ENCODE results near the gene HS6ST2. TPM values are rescaled to one million over a fixed set of nuclear protein-coding genes. Genes with fewer than 3 reads are reported as not detected.

The HS6ST2 gene
- total and polyA plus RNA-seq, 9 of the 15 experiments (the other 6 are each of a cell fraction or from before 2014, with no cell fraction given) = not detected

GRCh38 chrX:132622130-132622529, 336.3 kb downstream of the HS6ST2 start:
- H4K20me1 ChIP-seq (replicated peaks; ENCODE audit: control insufficient read depth, insufficient read depth, low read length) = no peaks in the 10 kb centered on the region
- no peaks in the 10 kb centered on the region; a peak in 1 of 5 replicates for H3K4me1 ChIP-seq (replicated peaks in 1 of 2; ENCODE audit: control insufficient read depth in 2 of 2, insufficient read depth in 2 of 2, low read length in 2 of 2)
- no peaks in the 10 kb centered on the region for H3K9me3 ChIP-seq (replicated peaks; ENCODE audit: control insufficient read depth, insufficient read depth, low read depth, low read length)
- CTCF ChIA-PET (ENCODE audit: low intra/inter-chr PET ratio) = no interaction called here
- no peak overlapping the region; the same call in 1 of the 2 replicates for H3K4me2 ChIP-seq (ENCODE audit: insufficient read depth, low read length)
- BruUV-seq (replicated peaks) = no TSS peak
- 0% methylated on average over 4 of the region's 4 CpGs for WGBS (ENCODE audit: insufficient coverage, low coverage, missing lambda C conversion rate)
- no peak overlapping the region for H3K4me3 ChIP-seq
- H3K9me1 ChIP-seq (ENCODE audit: control insufficient read depth, insufficient read depth, low read length) = no peaks in the 10 kb centered on the region
- H3K27me3 ChIP-seq (ENCODE audit: control insufficient read depth in 2 of 2, insufficient read depth in 2 of 2, low read length in 2 of 2) = no peaks in the 10 kb centered on the region
- H3K36me3 ChIP-seq (ENCODE audit: control insufficient read depth, insufficient read depth, low read length) = no peaks in the 10 kb centered on the region
- H2AFZ ChIP-seq (ENCODE audit: low read depth, low read length) = no peak overlapping the region
- FAIRE-seq (peak; percentile 58), DNase-seq (ENCODE audit: extremely low read depth in 1 of 4, low spot score in 3 of 4) (peak; percentile 20 to 49 (median 44)), ATAC-seq (peak; percentile 55; the same call in 2 of the 3 replicates)
- intact Hi-C loops (cut with micrococcal nuclease) (no loop called here), in situ Hi-C loops (cut with MboI) (loop anchor here (10.0 to 25.0 kb wide), 3 partner anchors 335 to 787 kb away; no protein-coding TSS in a partner anchor)
- POLR2A ChIA-PET = interaction anchor here (0.6 kb wide), 1 partner anchor 344 kb away, joined by 3 read pairs; no protein-coding TSS in a partner anchor
- H3K79me2 ChIP-seq (ENCODE audit: control insufficient read depth, insufficient read depth, low read length) = no peaks in the 10 kb centered on the region
- H3K9ac ChIP-seq (ENCODE audit: insufficient read depth in 1 of 2, low read depth in 2 of 2, low read length in 2 of 2) = no peak overlapping the region
- H3K27ac ChIP-seq (ENCODE audit: extremely low read depth, low read depth, low read length) = no peak overlapping the region
- no peak for TF ChIP-seq POLR2AphosphoS5 (IDR thresholded peaks at IDR 0.05; ENCODE audit: control insufficient read depth, insufficient read depth, low read depth, low read length)
- no peak for TF ChIP-seq ARHGAP35 (IDR thresholded peaks at IDR 0.05; ENCODE audit: partially characterized antibody)
- TF ChIP-seq ELK3 (CRISPR knock-in tag; IDR thresholded peaks at IDR 0.05) = no peak
- peak; percentile 63 for TF ChIP-seq CBFA2T3 (IDR thresholded peaks at IDR 0.05)
- TF ChIP-seq, protein P1, sequence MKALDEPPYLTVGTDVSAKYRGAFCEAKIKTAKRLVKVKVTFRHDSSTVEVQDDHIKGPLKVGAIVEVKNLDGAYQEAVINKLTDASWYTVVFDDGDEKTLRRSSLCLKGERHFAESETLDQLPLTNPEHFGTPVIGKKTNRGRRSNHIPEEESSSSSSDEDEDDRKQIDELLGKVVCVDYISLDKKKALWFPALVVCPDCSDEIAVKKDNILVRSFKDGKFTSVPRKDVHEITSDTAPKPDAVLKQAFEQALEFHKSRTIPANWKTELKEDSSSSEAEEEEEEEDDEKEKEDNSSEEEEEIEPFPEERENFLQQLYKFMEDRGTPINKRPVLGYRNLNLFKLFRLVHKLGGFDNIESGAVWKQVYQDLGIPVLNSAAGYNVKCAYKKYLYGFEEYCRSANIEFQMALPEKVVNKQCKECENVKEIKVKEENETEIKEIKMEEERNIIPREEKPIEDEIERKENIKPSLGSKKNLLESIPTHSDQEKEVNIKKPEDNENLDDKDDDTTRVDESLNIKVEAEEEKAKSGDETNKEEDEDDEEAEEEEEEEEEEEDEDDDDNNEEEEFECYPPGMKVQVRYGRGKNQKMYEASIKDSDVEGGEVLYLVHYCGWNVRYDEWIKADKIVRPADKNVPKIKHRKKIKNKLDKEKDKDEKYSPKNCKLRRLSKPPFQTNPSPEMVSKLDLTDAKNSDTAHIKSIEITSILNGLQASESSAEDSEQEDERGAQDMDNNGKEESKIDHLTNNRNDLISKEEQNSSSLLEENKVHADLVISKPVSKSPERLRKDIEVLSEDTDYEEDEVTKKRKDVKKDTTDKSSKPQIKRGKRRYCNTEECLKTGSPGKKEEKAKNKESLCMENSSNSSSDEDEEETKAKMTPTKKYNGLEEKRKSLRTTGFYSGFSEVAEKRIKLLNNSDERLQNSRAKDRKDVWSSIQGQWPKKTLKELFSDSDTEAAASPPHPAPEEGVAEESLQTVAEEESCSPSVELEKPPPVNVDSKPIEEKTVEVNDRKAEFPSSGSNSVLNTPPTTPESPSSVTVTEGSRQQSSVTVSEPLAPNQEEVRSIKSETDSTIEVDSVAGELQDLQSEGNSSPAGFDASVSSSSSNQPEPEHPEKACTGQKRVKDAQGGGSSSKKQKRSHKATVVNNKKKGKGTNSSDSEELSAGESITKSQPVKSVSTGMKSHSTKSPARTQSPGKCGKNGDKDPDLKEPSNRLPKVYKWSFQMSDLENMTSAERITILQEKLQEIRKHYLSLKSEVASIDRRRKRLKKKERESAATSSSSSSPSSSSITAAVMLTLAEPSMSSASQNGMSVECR (CRISPR knock-in tag; IDR thresholded peaks at IDR 0.05) = no peak
- no peak for TF ChIP-seq WHSC1 (IDR thresholded peaks at IDR 0.05; ENCODE audit: low read length)
- TF ChIP-seq SMAD1 (IDR thresholded peaks at IDR 0.05; ENCODE audit: low read depth, low read length, partially characterized antibody) = no peak
- TF ChIP-seq CBFA2T2 (conservative IDR thresholded peaks at IDR 0.05) = peak; percentile 32; the same call in 1 of the 2 replicates
- TF ChIP-seq, protein P2, sequence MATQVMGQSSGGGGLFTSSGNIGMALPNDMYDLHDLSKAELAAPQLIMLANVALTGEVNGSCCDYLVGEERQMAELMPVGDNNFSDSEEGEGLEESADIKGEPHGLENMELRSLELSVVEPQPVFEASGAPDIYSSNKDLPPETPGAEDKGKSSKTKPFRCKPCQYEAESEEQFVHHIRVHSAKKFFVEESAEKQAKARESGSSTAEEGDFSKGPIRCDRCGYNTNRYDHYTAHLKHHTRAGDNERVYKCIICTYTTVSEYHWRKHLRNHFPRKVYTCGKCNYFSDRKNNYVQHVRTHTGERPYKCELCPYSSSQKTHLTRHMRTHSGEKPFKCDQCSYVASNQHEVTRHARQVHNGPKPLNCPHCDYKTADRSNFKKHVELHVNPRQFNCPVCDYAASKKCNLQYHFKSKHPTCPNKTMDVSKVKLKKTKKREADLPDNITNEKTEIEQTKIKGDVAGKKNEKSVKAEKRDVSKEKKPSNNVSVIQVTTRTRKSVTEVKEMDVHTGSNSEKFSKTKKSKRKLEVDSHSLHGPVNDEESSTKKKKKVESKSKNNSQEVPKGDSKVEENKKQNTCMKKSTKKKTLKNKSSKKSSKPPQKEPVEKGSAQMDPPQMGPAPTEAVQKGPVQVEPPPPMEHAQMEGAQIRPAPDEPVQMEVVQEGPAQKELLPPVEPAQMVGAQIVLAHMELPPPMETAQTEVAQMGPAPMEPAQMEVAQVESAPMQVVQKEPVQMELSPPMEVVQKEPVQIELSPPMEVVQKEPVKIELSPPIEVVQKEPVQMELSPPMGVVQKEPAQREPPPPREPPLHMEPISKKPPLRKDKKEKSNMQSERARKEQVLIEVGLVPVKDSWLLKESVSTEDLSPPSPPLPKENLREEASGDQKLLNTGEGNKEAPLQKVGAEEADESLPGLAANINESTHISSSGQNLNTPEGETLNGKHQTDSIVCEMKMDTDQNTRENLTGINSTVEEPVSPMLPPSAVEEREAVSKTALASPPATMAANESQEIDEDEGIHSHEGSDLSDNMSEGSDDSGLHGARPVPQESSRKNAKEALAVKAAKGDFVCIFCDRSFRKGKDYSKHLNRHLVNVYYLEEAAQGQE (IDR thresholded peaks at IDR 0.05; ENCODE audit: borderline replicate concordance) = no peak
- TF ChIP-seq, protein P2 (CRISPR knock-in tag; IDR thresholded peaks at IDR 0.05; ENCODE audit: low read depth) = no peak

Measured in K562 (cell line).